NB4 (cell line): ENCODE data around the gene SIL1.

Source experiments
- MYC ChIP-seq: IDR thresholded peaks from 2 replicates; pipeline ENCODE4 v1.6.1; 2011; ENCODE audit warnings: low read depth, low read length
- POLR2A ChIP-seq: IDR thresholded peaks from 2 replicates; pipeline ENCODE4 v1.6.1; 2011; ENCODE audit warnings: mild to moderate bottlenecking; ENCODE audit not compliant: insufficient read length; ENCODE audit errors: extremely low read depth
- TF ChIP-seq, protein P1 (sequence below): IDR thresholded peaks from 2 replicates; pipeline ENCODE4 v1.6.1; 2011; ENCODE audit warnings: low read depth, low read length
- TF ChIP-seq, protein P2 (sequence below): IDR thresholded peaks from one replicate; pipeline ENCODE4 v1.5.1; 2012; ENCODE audit warnings: low read depth, low read length

DNA sequence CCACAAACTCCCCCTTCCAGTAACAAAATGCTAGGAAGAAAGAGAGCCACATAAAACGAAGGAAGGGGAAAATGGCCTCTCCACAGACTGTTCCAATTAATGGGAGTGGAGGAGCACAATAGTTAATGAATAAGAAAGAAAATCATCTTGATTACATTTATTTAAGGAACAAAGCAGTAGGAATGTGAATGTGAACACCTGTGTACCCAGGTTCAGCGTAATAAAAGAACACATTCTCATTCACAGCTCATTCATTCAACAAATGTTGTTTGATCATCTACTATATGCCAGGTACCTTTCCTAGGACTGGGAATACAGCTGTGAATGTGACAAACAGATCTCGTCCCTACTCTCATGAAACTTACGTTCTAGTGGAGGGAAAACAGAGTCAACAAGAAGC, 35.7 kb downstream of the SIL1 start:
- TF ChIP-seq, protein P1, sequence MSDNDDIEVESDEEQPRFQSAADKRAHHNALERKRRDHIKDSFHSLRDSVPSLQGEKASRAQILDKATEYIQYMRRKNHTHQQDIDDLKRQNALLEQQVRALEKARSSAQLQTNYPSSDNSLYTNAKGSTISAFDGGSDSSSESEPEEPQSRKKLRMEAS: no peak
- TF ChIP-seq, protein P2, sequence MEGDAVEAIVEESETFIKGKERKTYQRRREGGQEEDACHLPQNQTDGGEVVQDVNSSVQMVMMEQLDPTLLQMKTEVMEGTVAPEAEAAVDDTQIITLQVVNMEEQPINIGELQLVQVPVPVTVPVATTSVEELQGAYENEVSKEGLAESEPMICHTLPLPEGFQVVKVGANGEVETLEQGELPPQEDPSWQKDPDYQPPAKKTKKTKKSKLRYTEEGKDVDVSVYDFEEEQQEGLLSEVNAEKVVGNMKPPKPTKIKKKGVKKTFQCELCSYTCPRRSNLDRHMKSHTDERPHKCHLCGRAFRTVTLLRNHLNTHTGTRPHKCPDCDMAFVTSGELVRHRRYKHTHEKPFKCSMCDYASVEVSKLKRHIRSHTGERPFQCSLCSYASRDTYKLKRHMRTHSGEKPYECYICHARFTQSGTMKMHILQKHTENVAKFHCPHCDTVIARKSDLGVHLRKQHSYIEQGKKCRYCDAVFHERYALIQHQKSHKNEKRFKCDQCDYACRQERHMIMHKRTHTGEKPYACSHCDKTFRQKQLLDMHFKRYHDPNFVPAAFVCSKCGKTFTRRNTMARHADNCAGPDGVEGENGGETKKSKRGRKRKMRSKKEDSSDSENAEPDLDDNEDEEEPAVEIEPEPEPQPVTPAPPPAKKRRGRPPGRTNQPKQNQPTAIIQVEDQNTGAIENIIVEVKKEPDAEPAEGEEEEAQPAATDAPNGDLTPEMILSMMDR: no peak
- no peak for TF ChIP-seq POLR2A
- no peak for TF ChIP-seq MYC
